ENCODE measurements around the gene BYSL. TPM values are rescaled to one million over a fixed set of nuclear protein-coding genes. Genes with fewer than 3 reads are reported as not detected.

The BYSL gene
- total and polyA plus RNA-seq, 9 of the 15 experiments (the other 6 are each of a cell fraction or from before 2014, with no cell fraction given), result 22.2 to 92.3 (median 53.4) TPM

- peak; percentile 41; the same call in 1 of the 2 replicates for TF ChIP-seq ETV1 (tag; conservative IDR thresholded peaks at IDR 0.05; ENCODE audit: low read depth)
- TF ChIP-seq HEY1 (CRISPR knock-in tag; IDR thresholded peaks at IDR 0.05; ENCODE audit: borderline replicate concordance), result peak; percentile 82; the same call in 1 of the 2 replicates
- no peak for TF ChIP-seq JUNB (CRISPR knock-in tag; conservative IDR thresholded peaks at IDR 0.05)
- peak; percentile 78 for TF ChIP-seq NFIC (IDR thresholded peaks at IDR 0.05)
- no peak for TF ChIP-seq ZBTB26 (CRISPR knock-in tag; IDR thresholded peaks at IDR 0.05)
- TF ChIP-seq NR4A1 (CRISPR knock-in tag; IDR thresholded peaks at IDR 0.05), result no peak
- TF ChIP-seq NR4A1 (tag; IDR thresholded peaks at IDR 0.05), result no peak
- TF ChIP-seq SAFB2 (IDR thresholded peaks at IDR 0.05; ENCODE audit: borderline replicate concordance, low read depth, low read length, severe bottlenecking), result no peak
- TF ChIP-seq PHB (CRISPR knock-in tag; IDR thresholded peaks at IDR 0.05), result peak; percentile 30; the same call in 1 of the 2 replicates
- TF ChIP-seq, protein P1, sequence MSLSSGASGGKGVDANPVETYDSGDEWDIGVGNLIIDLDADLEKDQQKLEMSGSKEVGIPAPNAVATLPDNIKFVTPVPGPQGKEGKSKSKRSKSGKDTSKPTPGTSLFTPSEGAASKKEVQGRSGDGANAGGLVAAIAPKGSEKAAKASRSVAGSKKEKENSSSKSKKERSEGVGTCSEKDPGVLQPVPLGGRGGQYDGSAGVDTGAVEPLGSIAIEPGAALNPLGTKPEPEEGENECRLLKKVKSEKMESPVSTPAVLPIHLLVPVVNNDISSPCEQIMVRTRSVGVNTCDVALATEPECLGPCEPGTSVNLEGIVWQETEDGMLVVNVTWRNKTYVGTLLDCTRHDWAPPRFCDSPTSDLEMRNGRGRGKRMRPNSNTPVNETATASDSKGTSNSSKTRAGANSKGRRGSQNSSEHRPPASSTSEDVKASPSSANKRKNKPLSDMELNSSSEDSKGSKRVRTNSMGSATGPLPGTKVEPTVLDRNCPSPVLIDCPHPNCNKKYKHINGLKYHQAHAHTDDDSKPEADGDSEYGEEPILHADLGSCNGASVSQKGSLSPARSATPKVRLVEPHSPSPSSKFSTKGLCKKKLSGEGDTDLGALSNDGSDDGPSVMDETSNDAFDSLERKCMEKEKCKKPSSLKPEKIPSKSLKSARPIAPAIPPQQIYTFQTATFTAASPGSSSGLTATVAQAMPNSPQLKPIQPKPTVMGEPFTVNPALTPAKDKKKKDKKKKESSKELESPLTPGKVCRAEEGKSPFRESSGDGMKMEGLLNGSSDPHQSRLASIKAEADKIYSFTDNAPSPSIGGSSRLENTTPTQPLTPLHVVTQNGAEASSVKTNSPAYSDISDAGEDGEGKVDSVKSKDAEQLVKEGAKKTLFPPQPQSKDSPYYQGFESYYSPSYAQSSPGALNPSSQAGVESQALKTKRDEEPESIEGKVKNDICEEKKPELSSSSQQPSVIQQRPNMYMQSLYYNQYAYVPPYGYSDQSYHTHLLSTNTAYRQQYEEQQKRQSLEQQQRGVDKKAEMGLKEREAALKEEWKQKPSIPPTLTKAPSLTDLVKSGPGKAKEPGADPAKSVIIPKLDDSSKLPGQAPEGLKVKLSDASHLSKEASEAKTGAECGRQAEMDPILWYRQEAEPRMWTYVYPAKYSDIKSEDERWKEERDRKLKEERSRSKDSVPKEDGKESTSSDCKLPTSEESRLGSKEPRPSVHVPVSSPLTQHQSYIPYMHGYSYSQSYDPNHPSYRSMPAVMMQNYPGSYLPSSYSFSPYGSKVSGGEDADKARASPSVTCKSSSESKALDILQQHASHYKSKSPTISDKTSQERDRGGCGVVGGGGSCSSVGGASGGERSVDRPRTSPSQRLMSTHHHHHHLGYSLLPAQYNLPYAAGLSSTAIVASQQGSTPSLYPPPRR (CRISPR knock-in tag; IDR thresholded peaks at IDR 0.05; ENCODE audit: borderline replicate concordance), result peak; percentile 61; the same call in 1 of the 2 replicates
- no peak for TF ChIP-seq PTBP1 (IDR thresholded peaks at IDR 0.05; ENCODE audit: low read depth, low read length)
- TF ChIP-seq SRF (CRISPR knock-in tag; IDR thresholded peaks at IDR 0.05), result no peak
- peak; percentile 65; the same call in 1 of the 2 replicates for TF ChIP-seq ZBTB17 (CRISPR knock-in tag; IDR thresholded peaks at IDR 0.05)
- peak; percentile 66 for TF ChIP-seq CBFA2T2 (conservative IDR thresholded peaks at IDR 0.05)
- peak in 1 of 2 experiments; percentile 86; a peak in 2 of 3 replicates for TF ChIP-seq CBX3 (IDR thresholded peaks at IDR 0.05; ENCODE audit: borderline replicate concordance in 1 of 2, low read length in 2 of 2)
- peak; percentile 17; the same call in 1 of the 2 replicates for TF ChIP-seq ZNF583 (CRISPR knock-in tag; IDR thresholded peaks at IDR 0.05)
- peak; percentile 69; the same call in 1 of the 2 replicates for TF ChIP-seq ZNF431 (CRISPR knock-in tag; IDR thresholded peaks at IDR 0.05)
- no peak for TF ChIP-seq TBP (optimal IDR thresholded peaks at IDR 0.05; ENCODE audit: low read depth, low read length)
- TF ChIP-seq EWSR1 (IDR thresholded peaks at IDR 0.05; ENCODE audit: borderline replicate concordance, low read depth, partially characterized antibody), result no peak
- TF ChIP-seq SP1 (CRISPR knock-in tag; IDR thresholded peaks at IDR 0.05), result peak; percentile 62; the same call in 1 of the 2 replicates
- TF ChIP-seq, protein P2, sequence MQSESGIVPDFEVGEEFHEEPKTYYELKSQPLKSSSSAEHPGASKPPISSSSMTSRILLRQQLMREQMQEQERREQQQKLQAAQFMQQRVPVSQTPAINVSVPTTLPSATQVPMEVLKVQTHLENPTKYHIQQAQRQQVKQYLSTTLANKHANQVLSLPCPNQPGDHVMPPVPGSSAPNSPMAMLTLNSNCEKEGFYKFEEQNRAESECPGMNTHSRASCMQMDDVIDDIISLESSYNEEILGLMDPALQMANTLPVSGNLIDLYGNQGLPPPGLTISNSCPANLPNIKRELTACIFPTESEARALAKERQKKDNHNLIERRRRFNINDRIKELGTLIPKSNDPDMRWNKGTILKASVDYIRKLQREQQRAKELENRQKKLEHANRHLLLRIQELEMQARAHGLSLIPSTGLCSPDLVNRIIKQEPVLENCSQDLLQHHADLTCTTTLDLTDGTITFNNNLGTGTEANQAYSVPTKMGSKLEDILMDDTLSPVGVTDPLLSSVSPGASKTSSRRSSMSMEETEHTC (IDR thresholded peaks at IDR 0.05), result peak; percentile 56; the same call in 1 of the 2 replicates
- TF ChIP-seq KLF10 (CRISPR knock-in tag; IDR thresholded peaks at IDR 0.05), result no peak
These were observed 15.0 kb downstream of the BYSL start (continued) for GRCh38 chr6:41936073-41936837.
